Calu3 (cell line): Measurements from ENCODE around the gene HS3ST3B1. TPM values are rescaled to one million over a fixed set of nuclear protein-coding genes. Genes with fewer than 3 reads are reported as not detected.

Source experiments
- BruUV-seq: library from RNA; stranded (reverse); fragments of 400-500 nt; replicated peaks from 2 replicates; lab custom pipeline; 2021; lab: Mats Ljungman, UMichigan
- CTCF ChIA-PET: fragments of 300-600 bp; sonication (Branson Sonifier 250); formaldehyde crosslinking; loops from one replicate; lab custom pipeline; 2022; ENCODE audit warnings: antibody characterized with exemption; lab: Charles Lee
- DNase-seq: peaks from one replicate; pipeline ENCODE4 v3.0.0; 2022
- H3K27ac Mint-ChIP-seq: one replicate; pipeline ENCODE4 v1.8.0; 2022; ENCODE audit warnings: mixed read lengths; ENCODE audit not compliant: unreplicated experiment
- H3K27me3 Mint-ChIP-seq: one replicate; pipeline ENCODE4 v1.8.0; 2022; ENCODE audit warnings: mixed read lengths; ENCODE audit not compliant: unreplicated experiment
- H3K36me3 Mint-ChIP-seq: one replicate; pipeline ENCODE4 v1.8.0; 2022; ENCODE audit warnings: mild to moderate bottlenecking, moderate library complexity, mixed read lengths; ENCODE audit not compliant: insufficient read depth, unreplicated experiment
- H3K4me1 Mint-ChIP-seq: one replicate; pipeline ENCODE4 v1.8.0; 2022; ENCODE audit warnings: mild to moderate bottlenecking, low read depth, mixed read lengths; ENCODE audit not compliant: unreplicated experiment
- H3K4me3 Mint-ChIP-seq: one replicate; pipeline ENCODE4 v1.8.0; 2022; ENCODE audit warnings: mild to moderate bottlenecking, low read depth, moderate library complexity, mixed read lengths; ENCODE audit not compliant: unreplicated experiment
- H3K9me3 Mint-ChIP-seq: one replicate; pipeline ENCODE4 v1.8.0; 2022; ENCODE audit warnings: low read depth, mixed read lengths; ENCODE audit not compliant: unreplicated experiment
- CTCF ChIP-seq: fragments of 200-600 bp; IDR thresholded peaks from one replicate; pipeline ENCODE4 v1.8.0; 2022; ENCODE audit warnings: antibody characterized with exemption; ENCODE audit not compliant: unreplicated experiment
- intact Hi-C: fragments of 100-400 bp; cut with micrococcal nuclease; formaldehyde crosslinking; loops from one replicate; pipeline ENCODE4 v1.10.0; 2022; ENCODE audit not compliant: unreplicated experiment
- total RNA-seq: library from RNA; stranded (reverse); gene quantifications from 2 replicates; pipeline ENCODE4 v1.2.3, GENCODE V29; 2022

HS3ST3B1 gene
- total RNA-seq, 1 experiment from 2014 or later: 0.80 TPM

DNA sequence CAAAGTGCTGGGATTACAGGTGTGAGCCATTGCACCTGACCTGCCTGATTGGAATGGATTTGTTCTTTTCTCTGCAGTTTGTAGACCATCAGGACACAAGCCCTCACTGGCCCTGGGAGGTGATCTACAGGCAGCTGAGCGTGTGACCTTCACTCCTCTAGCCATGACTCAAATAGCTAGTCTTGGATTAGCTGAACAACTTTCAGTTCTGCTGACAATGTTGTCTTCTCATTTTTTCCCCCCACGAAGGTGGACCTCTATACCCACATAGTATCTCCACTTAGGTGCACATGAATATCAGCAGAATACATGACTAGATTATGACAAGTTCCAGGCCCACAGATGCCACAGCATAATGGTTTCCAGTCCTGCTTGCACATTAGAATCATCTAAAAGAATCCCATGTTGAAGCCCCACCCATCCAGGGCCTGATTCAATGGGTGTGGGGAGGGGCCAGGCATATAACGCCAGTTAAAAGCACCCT lies 36.8 kb downstream of the HS3ST3B1 start:
- intact Hi-C loops: no loop called here
- TF ChIP-seq CTCF: no peak
- Mint-ChIP-seq H3K9me3 (peaks cover 11% of the 10 kb centered on the region), H3K4me3 (no peak overlapping the region), H3K36me3 (no peaks in the 10 kb centered on the region), H3K27ac (no peak overlapping the region), H3K4me1 (no peaks in the 10 kb centered on the region), H3K27me3 (no peaks in the 10 kb centered on the region)
- CTCF ChIA-PET: no interaction called here
- no peak for DNase-seq
- no TSS peak for BruUV-seq

DNA sequence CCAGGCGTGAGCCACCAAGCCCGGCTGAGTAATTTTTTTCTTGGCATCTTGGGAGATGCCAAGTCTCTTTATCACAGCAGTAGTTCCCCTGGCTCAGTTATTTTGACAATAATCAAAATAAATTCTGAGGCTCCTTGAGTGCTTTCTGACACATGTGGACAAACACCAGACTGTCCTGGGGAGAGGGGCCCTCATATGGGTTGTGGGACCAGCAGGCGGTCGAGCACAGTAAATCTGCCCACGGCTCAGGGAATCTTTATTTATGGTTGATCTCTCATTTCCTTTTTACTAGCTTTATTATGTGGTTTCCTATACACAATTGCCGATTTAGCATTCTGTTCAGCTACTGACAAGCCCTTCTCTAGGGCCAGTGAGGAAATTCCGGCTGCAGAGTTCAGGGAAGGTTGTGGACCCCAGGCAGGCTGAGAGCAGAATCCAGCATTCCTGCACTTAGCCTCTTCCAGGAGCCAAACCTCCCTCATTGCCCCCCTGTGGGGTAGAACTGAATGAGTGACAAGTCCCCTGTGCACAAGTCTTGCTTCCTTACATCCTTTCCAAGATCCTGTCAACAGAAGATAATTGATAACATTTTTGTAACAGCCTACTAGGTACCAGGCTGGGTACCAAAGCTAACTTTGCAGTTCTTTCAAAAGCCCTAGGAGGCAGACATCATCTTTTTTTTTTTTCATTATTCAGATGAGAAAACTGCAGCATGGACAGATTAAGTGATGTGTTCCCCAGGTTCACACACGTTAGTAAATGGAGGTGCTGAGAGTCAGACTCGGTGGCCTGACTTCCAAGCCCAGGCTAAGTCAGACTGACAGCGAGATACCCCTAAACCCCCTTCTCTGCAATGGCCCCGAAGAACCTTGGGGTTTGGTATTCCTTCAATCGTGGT lies 40.2 kb downstream of the HS3ST3B1 start:
- CTCF ChIA-PET: no interaction called here
- Mint-ChIP-seq H3K9me3 (peaks cover 8% of the 10 kb centered on the region), H3K36me3 (no peaks in the 10 kb centered on the region), H3K27me3 (no peaks in the 10 kb centered on the region), H3K4me3 (no peak overlapping the region), H3K4me1 (no peaks in the 10 kb centered on the region), H3K27ac (no peak overlapping the region)
- BruUV-seq: no TSS peak
- DNase-seq: no peak
- no peak for TF ChIP-seq CTCF
- intact Hi-C loops: no loop called here

DNA sequence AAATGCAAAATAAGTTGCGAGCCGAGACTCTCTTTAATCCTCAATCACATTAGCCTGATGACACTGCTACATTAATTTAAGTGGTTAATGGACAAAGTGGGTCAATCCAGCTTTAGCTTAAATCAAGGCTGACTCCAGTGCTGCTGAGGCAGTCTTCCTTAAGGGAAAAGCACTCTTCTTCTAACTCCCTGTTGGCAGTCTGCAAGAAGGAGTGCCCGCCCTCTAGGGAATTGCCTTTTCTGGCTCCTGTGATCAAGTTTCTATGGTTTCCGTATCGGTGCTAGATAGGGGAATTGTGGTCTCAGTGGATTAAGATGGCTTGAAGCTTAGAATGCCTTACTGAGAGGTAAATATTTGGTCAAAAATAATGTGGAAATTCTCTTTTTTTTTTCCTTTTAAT lies 41.0 kb downstream of the HS3ST3B1 start:
- H3K4me3 Mint-ChIP-seq: no peak overlapping the region
- intact Hi-C loops: no loop called here
- H3K27ac Mint-ChIP-seq: no peak overlapping the region
- no peak for TF ChIP-seq CTCF
- DNase-seq: no peak
- peaks cover 8% of the 10 kb centered on the region for H3K9me3 Mint-ChIP-seq
- CTCF ChIA-PET: no interaction called here
- no peaks in the 10 kb centered on the region for H3K36me3 Mint-ChIP-seq
- no peaks in the 10 kb centered on the region for H3K4me1 Mint-ChIP-seq
- H3K27me3 Mint-ChIP-seq: no peaks in the 10 kb centered on the region
- BruUV-seq: no TSS peak

DNA sequence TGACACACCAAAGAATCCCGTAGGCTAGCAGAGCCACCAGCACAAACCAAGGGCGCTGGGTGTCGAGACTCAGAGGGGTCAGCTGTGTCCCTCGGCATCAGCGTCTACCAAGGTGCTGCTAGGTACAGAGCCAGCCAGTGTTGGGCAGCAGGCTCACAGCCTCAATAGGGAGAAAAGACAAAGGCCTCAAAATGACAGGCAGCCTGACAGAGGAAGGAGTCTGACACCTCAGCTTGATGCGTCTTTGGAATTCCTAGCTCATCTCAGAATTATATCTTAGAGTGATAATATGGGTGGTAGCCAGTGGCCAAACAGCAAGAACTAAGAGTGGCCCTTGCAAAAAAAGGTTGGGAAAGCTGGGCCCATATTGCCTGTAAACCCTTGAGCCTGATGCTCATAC lies 45.9 kb downstream of the HS3ST3B1 start:
- intact Hi-C loops: no loop called here
- BruUV-seq: no TSS peak
- no peak overlapping the region for H3K4me3 Mint-ChIP-seq
- no peaks in the 10 kb centered on the region for H3K36me3 Mint-ChIP-seq
- no peak for DNase-seq
- H3K27ac Mint-ChIP-seq: no peak overlapping the region
- no peaks in the 10 kb centered on the region for H3K9me3 Mint-ChIP-seq
- H3K4me1 Mint-ChIP-seq: no peaks in the 10 kb centered on the region
- no peaks in the 10 kb centered on the region for H3K27me3 Mint-ChIP-seq
- CTCF ChIA-PET: no interaction called here
- no peak for TF ChIP-seq CTCF
